GM23338 (cell line): ENCODE data around the gene SMYD3. TPM values are rescaled to one million over a fixed set of nuclear protein-coding genes. Genes with fewer than 3 reads are reported as not detected.
A peak's percentile ranks its signal among the peaks of the same experiment; 100 is the strongest.

Experiments used
- ATAC-seq: fragments of 200-7000 bp; cut with Tn5 transposase; 3 replicates; pipeline ENCODE4 v1.9.1; 2020
- DNase-seq: peaks from one replicate; pipeline ENCODE4 v3.0.0-alpha.2; 2015; ENCODE audit warnings: low spot score
- H2AFZ ChIP-seq: fragments of 200-600 bp; sonication (generic); 2 replicates; pipeline ENCODE4 v1.8.0; 2016; ENCODE audit warnings: antibody characterized with exemption, mild to moderate bottlenecking, moderate library complexity
- H3F3A ChIP-seq: fragments of 200-600 bp; sonication (generic); replicated peaks from 2 replicates; pipeline ENCODE4 v1.8.0; 2017; ENCODE audit warnings: antibody characterized with exemption, mixed run types, low read depth
- H3K27ac ChIP-seq: fragments of 200-600 bp; sonication (generic); 2 replicates; pipeline ENCODE4 v1.6.1; 2016; ENCODE audit warnings: low read depth
- H3K27me3 ChIP-seq: fragments of 200-600 bp; sonication (generic); 2 replicates; pipeline ENCODE4 v1.8.0; 2016; ENCODE audit warnings: mild to moderate bottlenecking, mixed run types, moderate library complexity; ENCODE audit not compliant: insufficient read depth
- H3K36me3 ChIP-seq: fragments of 200-600 bp; sonication (generic); 2 replicates; pipeline ENCODE4 v1.8.0; 2016; ENCODE audit warnings: mild to moderate bottlenecking; ENCODE audit not compliant: insufficient read depth
- H3K4me1 ChIP-seq: fragments of 200-600 bp; sonication (generic); 2 replicates; pipeline ENCODE4 v1.8.0; 2016; ENCODE audit warnings: mild to moderate bottlenecking, moderate library complexity; ENCODE audit not compliant: insufficient read depth
- H3K4me2 ChIP-seq: fragments of 200-600 bp; sonication (generic); 2 replicates; pipeline ENCODE4 v1.7.1; 2017; ENCODE audit warnings: mixed run types
- H3K4me3 ChIP-seq: fragments of 200-600 bp; sonication (generic); 2 replicates; pipeline ENCODE4 v1.6.1; 2016; ENCODE audit warnings: mixed run types
- H3K79me2 ChIP-seq: fragments of 200-600 bp; sonication (generic); replicated peaks from 2 replicates; pipeline ENCODE4 v1.8.0; 2017; ENCODE audit warnings: mild to moderate bottlenecking; ENCODE audit not compliant: insufficient read depth
- H3K9me2 ChIP-seq: fragments of 200-600 bp; sonication (generic); 2 replicates; pipeline ENCODE4 v1.8.0; 2017; ENCODE audit not compliant: insufficient read depth
- H4K20me1 ChIP-seq: fragments of 200-600 bp; sonication (generic); replicated peaks from 2 replicates; pipeline ENCODE4 v1.8.0; 2017; ENCODE audit warnings: mild to moderate bottlenecking; ENCODE audit not compliant: insufficient read depth
- H3K27ac Mint-ChIP-seq: 2 replicates; pipeline ENCODE4 v1.8.0; 2020; ENCODE audit warnings: inconsistent platforms, mild to moderate bottlenecking, moderate library complexity, mixed read lengths
- H3K27me3 Mint-ChIP-seq: 3 replicates; pipeline ENCODE4 v1.8.0; 2022; ENCODE audit warnings: low read depth, mild to moderate bottlenecking, moderate library complexity, mixed read lengths, inconsistent platforms; ENCODE audit not compliant: insufficient read depth, poor library complexity
- H3K36me3 Mint-ChIP-seq: 3 replicates; pipeline ENCODE4 v1.8.0; 2021; ENCODE audit warnings: low read depth, mild to moderate bottlenecking, inconsistent platforms, moderate library complexity, mixed read lengths
- H3K4me1 Mint-ChIP-seq: 3 replicates; pipeline ENCODE4 v1.8.0; 2020; ENCODE audit warnings: mild to moderate bottlenecking, inconsistent platforms, mixed read lengths
- H3K4me3 Mint-ChIP-seq: 3 replicates; pipeline ENCODE4 v1.8.0; 2021; ENCODE audit warnings: moderate library complexity, mild to moderate bottlenecking, inconsistent platforms, mixed read lengths
- H3K9me3 Mint-ChIP-seq: 3 replicates; pipeline ENCODE4 v1.8.0; 2020; ENCODE audit warnings: moderate library complexity, mild to moderate bottlenecking, inconsistent platforms, mixed read lengths
- EZH2 ChIP-seq: fragments of 200-600 bp; sonication (generic); IDR thresholded peaks from one replicate; pipeline ENCODE4 v1.8.0; 2017; ENCODE audit warnings: antibody characterized with exemption, mild to moderate bottlenecking, low read depth; ENCODE audit not compliant: unreplicated experiment
- EZH2phosphoT487 ChIP-seq: fragments of 200-600 bp; sonication (generic); IDR thresholded peaks from one replicate; pipeline ENCODE4 v1.8.1; 2018; ENCODE audit warnings: antibody characterized with exemption; ENCODE audit not compliant: unreplicated experiment
- POLR2AphosphoS5 ChIP-seq: IDR thresholded peaks from 2 replicates; pipeline ENCODE4 v1.6.1; 2016; ENCODE audit warnings: antibody characterized with exemption, low read depth
- REST ChIP-seq: IDR thresholded peaks from one replicate; pipeline ENCODE4 v1.6.1; 2018; ENCODE audit warnings: antibody characterized with exemption; ENCODE audit not compliant: unreplicated experiment
- polyA plus RNA-seq: library from polyadenylated mRNA; unstranded; fragments of >200 nt; fragmentation: Nextera tagmentation; extraction: Ambion mirVana; gene quantifications from 2 replicates; pipeline ENCODE4 v1.2.1, GENCODE V29; 2016
- total RNA-seq: library from RNA; depleted of rRNA; stranded (reverse); fragments of >200 nt; shearing (Covaris generic); gene quantifications from 2 replicates; pipeline ENCODE4 v1.2.3, GENCODE V29; 2014
- TF ChIP-seq, protein P1 (sequence below): fragments of 250-450 bp; sonication (Bioruptor Pico); IDR thresholded peaks from 2 replicates; pipeline ENCODE4 v1.5.0; 2020; ENCODE audit warnings: mild to moderate bottlenecking, moderate library complexity

Gene SMYD3
- total and polyA plus RNA-seq, 2 experiments from 2014 or later = 31.8 to 34.4 TPM

GRCh38 chr1:245956225-245956624, 550.9 kb downstream of the SMYD3 start (continued):
- TF ChIP-seq, protein P1, sequence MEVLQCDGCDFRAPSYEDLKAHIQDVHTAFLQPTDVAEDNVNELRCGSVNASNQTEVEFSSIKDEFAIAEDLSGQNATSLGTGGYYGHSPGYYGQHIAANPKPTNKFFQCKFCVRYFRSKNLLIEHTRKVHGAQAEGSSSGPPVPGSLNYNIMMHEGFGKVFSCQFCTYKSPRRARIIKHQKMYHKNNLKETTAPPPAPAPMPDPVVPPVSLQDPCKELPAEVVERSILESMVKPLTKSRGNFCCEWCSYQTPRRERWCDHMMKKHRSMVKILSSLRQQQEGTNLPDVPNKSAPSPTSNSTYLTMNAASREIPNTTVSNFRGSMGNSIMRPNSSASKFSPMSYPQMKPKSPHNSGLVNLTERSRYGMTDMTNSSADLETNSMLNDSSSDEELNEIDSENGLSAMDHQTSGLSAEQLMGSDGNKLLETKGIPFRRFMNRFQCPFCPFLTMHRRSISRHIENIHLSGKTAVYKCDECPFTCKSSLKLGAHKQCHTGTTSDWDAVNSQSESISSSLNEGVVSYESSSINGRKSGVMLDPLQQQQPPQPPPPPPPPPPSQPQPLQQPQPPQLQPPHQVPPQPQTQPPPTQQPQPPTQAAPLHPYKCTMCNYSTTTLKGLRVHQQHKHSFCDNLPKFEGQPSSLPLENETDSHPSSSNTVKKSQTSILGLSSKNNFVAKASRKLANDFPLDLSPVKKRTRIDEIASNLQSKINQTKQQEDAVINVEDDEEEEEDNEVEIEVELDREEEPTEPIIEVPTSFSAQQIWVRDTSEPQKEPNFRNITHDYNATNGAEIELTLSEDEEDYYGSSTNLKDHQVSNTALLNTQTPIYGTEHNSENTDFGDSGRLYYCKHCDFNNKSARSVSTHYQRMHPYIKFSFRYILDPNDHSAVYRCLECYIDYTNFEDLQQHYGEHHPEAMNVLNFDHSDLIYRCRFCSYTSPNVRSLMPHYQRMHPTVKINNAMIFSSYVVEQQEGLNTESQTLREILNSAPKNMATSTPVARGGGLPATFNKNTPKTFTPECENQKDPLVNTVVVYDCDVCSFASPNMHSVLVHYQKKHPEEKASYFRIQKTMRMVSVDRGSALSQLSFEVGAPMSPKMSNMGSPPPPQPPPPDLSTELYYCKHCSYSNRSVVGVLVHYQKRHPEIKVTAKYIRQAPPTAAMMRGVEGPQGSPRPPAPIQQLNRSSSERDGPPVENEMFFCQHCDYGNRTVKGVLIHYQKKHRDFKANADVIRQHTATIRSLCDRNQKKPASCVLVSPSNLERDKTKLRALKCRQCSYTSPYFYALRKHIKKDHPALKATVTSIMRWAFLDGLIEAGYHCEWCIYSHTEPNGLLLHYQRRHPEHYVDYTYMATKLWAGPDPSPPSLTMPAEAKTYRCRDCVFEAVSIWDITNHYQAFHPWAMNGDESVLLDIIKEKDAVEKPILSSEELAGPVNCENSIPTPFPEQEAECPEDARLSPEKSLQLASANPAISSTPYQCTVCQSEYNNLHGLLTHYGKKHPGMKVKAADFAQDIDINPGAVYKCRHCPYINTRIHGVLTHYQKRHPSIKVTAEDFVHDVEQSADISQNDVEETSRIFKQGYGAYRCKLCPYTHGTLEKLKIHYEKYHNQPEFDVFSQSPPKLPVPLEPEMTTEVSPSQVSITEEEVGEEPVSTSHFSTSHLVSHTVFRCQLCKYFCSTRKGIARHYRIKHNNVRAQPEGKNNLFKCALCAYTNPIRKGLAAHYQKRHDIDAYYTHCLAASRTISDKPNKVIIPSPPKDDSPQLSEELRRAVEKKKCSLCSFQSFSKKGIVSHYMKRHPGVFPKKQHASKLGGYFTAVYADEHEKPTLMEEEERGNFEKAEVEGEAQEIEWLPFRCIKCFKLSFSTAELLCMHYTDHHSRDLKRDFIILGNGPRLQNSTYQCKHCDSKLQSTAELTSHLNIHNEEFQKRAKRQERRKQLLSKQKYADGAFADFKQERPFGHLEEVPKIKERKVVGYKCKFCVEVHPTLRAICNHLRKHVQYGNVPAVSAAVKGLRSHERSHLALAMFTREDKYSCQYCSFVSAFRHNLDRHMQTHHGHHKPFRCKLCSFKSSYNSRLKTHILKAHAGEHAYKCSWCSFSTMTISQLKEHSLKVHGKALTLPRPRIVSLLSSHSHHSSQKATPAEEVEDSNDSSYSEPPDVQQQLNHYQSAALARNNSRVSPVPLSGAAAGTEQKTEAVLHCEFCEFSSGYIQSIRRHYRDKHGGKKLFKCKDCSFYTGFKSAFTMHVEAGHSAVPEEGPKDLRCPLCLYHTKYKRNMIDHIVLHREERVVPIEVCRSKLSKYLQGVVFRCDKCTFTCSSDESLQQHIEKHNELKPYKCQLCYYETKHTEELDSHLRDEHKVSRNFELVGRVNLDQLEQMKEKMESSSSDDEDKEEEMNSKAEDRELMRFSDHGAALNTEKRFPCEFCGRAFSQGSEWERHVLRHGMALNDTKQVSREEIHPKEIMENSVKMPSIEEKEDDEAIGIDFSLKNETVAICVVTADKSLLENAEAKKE = no peak

GRCh38 chr1:245953876-245954660, 553.0 kb downstream of the SMYD3 start:
- no peak overlapping the region for H2AFZ ChIP-seq
- 0 out of 2 replicates have a peak, but pooled peaks cover 3% of the 10 kb centered on the region for H3K9me2 ChIP-seq
- H3F3A ChIP-seq = no peaks in the 10 kb centered on the region
- peaks cover 3% of the 10 kb centered on the region; the same call in 1 of the 2 replicates for H3K4me1 ChIP-seq
- Mint-ChIP-seq H3K9me3 (no peaks in the 10 kb centered on the region), H3K4me3 (no peak overlapping the region), H3K27ac (no peak overlapping the region), H3K27me3 (no peaks in the 10 kb centered on the region), H3K4me1 (peaks cover 7% of the 10 kb centered on the region), H3K36me3 (no peaks in the 10 kb centered on the region)
- H3K27me3 ChIP-seq = no peaks in the 10 kb centered on the region
- H3K27ac ChIP-seq = peak overlapping the region; percentile 60; the same call in 1 of the 2 replicates
- DNase-seq = no peak
- H3K36me3 ChIP-seq = no peaks in the 10 kb centered on the region
- H4K20me1 ChIP-seq = no peaks in the 10 kb centered on the region
- H3K4me2 ChIP-seq = no peak overlapping the region
- ATAC-seq = no peak; the same call in 2 of the 3 replicates
- TF ChIP-seq EZH2 = no peak
- TF ChIP-seq POLR2AphosphoS5 = no peak
- no peak for TF ChIP-seq REST
- no peak for TF ChIP-seq EZH2phosphoT487
- no peak overlapping the region for H3K4me3 ChIP-seq
- H3K79me2 ChIP-seq = no peaks in the 10 kb centered on the region
